GM19193 (cell line): ENCODE data around the gene PRKCE.

Experiments
- POLR2A ChIP-seq: IDR thresholded peaks from 4 replicates; pipeline ENCODE4 v1.6.1; 2011; ENCODE audit not compliant: insufficient read depth, insufficient read length; ENCODE audit errors: extremely low read depth

PRKCE gene

DNA sequence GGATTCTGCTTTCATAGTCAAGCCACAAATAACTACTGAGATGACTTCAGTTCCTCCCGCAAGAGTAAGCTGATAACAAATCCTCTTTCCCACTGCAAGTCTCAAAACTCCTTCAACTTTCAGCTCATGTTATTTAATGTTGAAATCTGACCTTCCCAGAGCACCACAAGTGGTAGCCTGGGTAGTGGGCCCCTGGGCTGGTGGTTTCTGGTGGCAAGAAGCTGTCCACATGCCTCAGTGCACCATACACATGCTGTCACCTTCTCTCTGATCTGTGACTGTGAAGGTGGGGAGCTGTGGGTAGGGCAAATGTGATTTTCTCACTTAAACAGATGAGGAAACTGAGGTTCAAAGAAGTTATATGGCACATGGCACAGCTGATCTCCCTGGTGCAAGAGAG, 399.6 kb downstream of the PRKCE start:
- no peak for TF ChIP-seq POLR2A

DNA sequence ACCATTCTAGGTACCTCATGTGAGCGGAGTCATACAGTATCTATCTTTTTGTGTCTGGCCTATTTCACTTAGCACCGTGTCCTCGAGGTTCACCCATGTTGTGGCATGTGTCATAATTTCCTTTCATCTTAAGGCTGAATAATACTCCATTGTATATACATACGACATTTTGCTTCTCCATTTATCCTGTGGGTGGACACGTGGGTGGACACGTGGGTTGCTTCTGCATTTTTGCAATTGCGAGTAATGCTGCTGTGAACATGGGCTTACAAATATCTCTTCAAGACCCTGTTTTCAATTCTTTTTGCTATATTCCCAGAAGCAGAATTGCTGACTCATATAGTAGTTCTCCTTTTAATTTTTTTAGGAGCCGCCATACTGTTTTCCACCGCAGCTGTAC, 402.1 kb downstream of the PRKCE start:
- no peak for TF ChIP-seq POLR2A

DNA sequence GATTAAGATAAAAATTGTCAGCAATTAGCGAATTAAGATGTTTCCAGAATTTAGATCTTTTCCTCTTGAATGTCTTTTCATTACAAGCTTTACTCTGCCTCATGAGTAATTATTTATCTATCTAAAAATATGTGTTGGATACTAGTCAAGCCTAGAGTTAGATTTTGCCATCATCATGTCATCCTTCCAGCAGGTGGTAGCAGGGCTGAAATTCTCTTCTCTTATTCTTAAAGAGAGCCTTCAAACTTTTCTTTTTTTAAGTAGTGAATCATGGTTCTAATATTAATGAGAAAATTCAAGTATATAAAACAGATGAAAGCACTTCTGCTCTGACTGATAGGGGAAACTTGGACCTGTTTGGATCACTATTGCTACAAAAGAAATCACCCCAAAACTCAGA, 405.1 kb downstream of the PRKCE start:
- TF ChIP-seq POLR2A, result no peak

DNA sequence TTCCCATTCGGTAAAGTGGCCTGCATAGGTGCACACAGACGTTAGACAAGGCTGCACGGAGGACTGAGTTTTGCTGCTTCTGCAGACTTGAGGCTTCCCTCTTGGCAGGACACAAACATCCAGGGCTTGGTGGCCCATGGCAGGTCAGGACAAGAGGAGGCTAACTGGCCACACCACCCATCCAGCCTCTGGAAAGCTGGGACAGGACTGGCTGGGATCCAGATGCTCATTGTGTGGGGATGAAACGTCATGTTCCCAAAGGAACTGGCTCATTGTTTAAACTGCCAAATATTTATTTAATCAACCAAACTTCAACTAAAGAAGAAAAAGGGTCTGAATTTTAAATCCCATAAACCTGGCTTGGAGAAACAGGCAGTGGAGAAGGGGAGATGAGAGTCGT, 406.7 kb downstream of the PRKCE start:
- no peak for TF ChIP-seq POLR2A

DNA sequence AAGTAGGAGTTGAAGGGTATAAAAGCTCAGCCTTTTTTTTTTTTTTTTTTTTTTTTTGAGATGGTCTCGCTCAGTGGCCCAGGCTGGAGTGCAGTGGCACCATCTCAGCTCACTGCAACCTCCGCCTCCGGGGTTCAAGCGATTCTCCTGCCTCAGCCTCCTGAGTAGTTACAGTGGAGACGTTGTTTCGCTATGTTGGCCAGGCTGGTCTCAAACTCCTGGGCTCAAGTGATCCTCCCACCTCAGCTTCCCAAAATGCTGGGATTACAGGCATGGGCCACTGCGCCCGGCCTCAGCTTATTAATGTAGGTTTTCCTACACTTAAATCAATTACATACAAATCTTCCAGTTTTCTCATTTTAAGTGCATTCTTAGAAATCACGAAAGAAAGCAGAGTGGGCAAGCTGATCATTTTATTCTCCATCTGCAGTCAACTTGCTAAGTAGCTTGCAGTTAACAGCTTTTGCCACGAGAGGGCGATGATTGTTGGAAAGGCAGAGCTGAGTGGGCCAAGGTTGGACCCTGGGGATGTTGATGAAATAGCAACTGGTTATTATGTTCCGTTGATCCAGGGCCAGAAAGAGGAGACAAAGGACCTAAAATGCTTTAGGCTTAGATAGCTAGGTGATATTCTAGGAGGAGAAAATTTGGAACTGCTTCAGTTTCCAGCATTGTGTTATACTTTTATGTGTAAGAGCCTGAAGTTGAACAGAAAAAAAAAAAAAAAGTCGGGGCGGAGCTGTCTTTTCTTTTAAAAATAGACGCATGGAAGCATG, 411.4 kb downstream of the PRKCE start:
- no peak for TF ChIP-seq POLR2A

DNA sequence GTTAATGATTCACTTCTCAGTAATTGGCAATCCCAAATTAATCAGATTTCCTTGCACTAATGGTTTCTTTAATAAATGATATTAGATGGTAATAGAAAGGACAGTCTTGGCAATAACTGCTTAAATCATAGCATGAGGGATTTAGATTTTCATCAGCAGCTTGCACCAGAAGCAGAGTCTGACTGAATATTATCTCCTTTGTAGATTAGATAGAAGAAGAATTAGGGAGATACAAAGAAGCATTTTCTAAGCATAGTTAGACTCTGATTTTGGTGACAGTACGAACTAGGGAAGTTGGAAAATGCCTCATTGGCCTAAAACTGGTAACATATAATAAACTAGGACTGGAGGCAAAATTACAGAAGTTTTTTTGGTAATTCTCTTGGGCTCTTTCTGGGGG, 412.9 kb downstream of the PRKCE start:
- no peak for TF ChIP-seq POLR2A

DNA sequence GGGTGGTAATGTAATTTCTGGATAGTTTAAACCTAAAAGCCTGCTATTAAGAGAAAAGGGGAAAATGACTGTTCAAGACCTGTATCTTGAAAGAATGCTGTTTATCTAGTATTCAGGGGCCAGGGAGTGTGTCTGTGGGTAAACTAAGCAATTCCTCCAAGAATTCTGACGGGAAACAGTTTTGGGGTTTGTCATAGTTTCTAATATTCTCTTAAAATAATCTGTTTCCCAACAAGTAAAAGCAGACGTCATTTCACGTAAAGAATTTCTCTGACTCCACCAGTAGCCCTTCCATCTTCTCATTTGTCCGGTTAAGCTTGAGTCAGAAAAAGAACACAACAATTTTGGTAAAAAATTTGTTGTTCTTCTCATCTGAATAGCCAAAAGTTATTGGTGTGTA, 413.7 kb downstream of the PRKCE start:
- no peak for TF ChIP-seq POLR2A

DNA sequence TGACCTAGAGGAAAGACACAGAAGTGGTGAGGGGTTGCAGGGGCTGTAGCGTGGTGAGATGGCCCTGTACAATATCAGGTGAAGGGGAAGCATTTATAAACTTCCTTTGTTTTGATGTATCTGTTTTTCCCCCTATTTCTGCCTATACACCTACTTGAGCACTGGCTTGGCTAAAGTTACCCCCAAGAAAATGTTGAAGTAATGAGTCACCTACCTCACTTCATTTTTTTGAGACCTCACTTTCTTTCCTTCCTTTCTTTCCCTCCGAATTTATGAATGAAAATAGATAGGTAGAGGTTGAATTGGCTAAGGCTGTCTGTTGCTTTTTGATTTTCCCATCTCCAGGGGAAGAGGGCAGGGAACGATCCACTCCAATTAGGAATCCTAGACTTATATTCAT, 414.6 kb downstream of the PRKCE start:
- no peak for TF ChIP-seq POLR2A

DNA sequence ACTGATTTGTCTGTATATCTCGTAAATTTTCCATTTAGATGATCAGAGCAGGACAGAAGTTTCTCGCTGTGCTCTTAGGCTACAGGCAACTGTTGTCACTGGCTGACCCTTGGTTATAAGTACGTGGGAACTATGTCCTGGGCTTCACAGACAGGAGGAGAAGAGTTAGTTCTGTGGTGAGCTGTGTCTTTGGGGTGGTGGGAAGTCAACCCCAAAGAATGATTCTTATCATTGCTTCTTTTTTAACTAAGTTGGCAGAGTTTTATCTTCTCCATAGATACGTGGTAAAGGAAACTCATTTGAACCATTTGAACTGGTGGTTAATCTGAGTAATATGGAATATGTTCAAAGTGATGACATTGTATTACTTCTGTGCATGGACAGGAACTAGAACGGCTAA, 415.1 kb downstream of the PRKCE start:
- TF ChIP-seq POLR2A, result no peak

DNA sequence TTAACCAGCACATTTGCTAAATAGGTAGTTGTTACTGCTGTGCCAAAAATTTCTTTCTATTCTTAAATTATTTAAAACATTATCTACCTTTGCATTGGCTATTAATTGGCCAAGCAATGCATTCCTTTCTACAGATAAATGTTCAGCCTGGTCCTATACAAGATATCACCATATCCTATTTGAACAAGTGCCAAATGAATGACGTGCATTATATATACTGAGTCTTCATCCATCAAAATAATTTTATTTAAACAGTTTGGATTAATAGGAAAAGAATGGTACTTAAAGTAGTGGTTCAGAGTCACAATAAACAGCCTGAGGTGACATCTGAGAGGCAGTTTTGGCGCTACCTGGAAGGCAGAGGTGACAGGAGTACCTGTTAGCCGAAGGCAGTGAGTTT, 415.6 kb downstream of the PRKCE start:
- no peak for TF ChIP-seq POLR2A

DNA sequence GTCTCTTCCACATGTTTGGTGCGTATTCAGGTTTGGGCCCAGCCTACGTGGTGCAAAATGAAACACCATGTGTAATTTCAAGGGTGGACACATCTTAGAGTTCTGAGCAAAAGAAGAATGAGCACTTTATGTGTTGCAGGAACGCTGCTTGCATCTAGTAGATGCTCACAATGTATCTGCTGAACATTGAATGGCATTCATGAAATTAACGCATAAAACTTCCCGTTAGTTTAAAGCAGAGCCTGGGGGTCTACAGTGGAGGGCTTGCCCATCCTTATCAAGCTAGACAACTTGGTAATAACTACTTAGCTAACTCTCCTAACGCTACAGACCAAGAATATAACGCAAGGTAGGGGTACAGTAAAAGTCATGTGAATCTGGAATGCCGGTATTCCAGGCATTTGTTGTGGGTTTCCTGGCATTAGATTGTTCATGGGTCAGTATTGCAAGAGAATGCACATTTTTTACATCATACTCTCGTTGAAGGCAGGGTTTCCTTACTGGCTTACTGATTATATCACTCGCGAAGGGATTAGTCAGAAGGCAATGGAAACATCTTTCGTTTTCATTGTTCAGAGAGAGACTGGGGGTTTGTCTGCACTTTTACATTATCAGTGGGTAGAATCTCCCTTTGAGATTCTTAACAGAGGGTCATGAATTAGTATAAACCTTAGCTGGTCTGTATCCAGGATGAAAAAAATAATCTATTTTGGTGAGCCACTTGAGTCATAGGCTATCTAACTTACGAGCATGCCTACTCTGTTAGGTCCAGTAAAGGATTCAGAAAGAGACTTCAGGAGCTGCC, 416.2 kb downstream of the PRKCE start:
- TF ChIP-seq POLR2A, result no peak

DNA sequence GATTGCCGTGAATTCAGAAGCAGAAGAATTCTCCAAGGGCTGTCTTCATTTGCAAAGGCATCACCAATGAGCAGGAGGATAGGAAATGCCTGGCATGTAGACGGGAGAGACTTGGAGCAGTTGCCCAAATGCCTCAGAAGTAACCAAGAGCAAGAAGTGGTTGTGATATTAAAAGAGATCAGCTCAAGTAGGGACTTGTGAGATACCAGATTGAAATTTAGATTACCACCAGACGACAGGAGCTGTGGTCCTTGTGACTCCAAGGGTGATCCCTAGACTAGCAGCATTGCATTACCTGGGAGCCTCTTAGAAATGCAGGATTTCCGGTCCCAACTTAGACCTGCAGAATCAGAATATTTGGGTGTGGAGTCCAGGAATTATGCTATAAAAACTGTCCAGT, 417.2 kb downstream of the PRKCE start:
- no peak for TF ChIP-seq POLR2A

DNA sequence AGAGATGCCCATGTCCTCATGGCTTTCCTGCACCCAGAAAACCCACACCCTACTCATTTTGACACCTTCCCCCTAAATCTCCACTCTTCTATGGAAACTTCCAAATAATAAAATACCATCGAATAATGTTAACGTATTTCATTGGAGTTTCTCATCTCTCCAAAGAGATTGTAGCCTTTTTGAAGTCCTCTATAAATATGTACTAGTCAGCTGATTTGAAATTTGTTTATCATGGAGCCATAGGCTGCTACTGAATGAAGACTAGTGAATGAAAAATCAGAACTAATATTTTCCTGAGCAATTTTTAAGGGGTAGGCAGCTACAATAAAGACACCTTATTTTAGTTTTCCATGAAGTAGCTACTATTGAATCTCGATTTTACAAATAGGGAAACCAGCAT, 419.6 kb downstream of the PRKCE start:
- no peak for TF ChIP-seq POLR2A

DNA sequence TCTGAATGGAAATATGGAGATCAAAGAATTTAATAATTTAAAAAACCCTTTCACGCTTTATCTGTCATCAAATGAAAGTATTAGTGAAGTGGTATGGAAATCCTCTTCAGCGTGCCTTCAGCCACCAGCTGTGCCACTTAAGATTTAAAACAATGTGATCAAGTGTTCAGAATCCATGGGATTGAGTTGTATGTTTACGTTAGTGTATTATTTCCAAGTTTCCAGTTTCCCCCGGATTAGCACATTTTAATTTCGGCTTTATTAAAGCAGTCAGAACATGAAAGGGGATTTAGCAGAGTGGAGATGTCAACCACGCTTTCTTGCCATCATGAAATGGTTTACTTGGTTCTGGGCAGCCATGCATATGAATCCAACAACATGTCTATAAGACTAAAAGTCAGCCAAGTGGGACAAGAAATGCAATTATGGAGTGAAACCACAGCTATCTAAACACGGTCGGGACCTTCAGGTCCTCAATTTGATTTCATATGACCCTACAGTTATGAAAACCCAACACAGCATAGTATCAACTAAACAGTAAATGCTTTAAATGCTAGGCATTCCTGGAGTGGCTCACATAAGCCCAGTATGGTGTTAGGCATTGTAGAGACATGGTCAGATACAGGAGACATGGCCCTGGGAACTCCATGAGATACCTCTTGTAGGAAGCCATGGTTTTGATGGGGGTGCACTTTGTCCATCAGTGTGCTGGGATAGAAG, 420.8 kb downstream of the PRKCE start:
- TF ChIP-seq POLR2A, result no peak

DNA sequence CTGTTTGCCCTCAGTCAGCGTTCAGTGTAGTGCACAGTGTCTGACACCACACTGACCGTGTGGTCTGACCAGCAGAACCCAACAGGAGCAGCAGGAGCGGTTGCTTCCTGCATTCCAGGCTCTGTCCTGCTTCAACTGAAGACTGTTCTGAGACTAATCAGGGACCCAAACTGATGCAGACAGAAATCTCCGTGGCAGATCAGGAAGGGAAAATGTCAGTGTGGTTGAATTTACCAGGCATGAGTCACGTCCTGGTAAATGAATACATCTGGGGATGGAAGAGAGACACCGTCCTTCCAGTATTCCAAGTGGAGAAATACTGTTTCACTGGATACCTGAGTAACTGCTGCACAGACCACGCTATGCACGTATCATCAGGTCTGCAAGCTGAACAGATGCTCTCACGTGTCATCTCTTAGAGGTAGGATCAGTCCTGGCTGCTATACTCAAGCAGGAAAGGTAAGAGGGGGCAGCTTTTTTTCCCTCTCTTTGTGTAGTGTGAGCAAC, 422.1 kb downstream of the PRKCE start:
- TF ChIP-seq POLR2A, result no peak
